Stimulated activated CD4-positive, alpha-beta T cell treated with anti-CD3 and anti-CD28 coated beads, Interleukin-1b, Interleukin-23, amount 100 ng/mL, for 24 hours (primary cell): ENCODE data around the gene SGSH.
"Not testable (repeated sequence)": the region's sequence is repeated elsewhere in the genome, so short reads cannot be mapped to it uniquely, and the experiment has no call there.

Experiments used
- DNase-seq, 4 experiments: peaks; one replicate each; pipeline ENCODE4 v3.0.0-alpha.2; 2020; ENCODE audit warnings: low read depth in 4 of 4, low spot score in 1 of 4

SGSH gene

GRCh38 chr17:80220054-80220735 lies at the start of gene SGSH, which contains the start of gene SLC26A11:
TSS of gene SGSH (minus strand) at chr17:80220333. CDS start at chr17:80220313, 20 bp downstream.
TSS of gene SLC26A11 (plus strand) at chr17:80220427. CDS start at chr17:80221561, 1,134 bp downstream.
- peak; percentile 39 to 67 (median 47) for DNase-seq

- no peak for DNase-seq
Observed at GRCh38 chr17:80269405-80269807, 49.3 kb upstream of the SGSH start.

- no peak for DNase-seq
Observed at GRCh38 chr17:80268427-80268826, 48.3 kb upstream of the SGSH start.

GRCh38 chr17:80267391-80267790 lies 47.3 kb upstream of the SGSH start:
- no peak for DNase-seq

- DNase-seq: peak in 1 of 4 experiments; percentile 62
Observed at GRCh38 chr17:80265205-80266068, 45.3 kb upstream of the SGSH start.

- DNase-seq: no peak
Observed at GRCh38 chr17:80264205-80265075, 44.3 kb upstream of the SGSH start.

- DNase-seq: peak; percentile 57 to 85 (median 76)
Observed at GRCh38 chr17:80263253-80264204, 43.4 kb upstream of the SGSH start.

- no peak for DNase-seq
Observed at GRCh38 chr17:80262775-80263244, 42.7 kb upstream of the SGSH start.

- DNase-seq: no peak
Observed at GRCh38 chr17:80262291-80262690, 42.2 kb upstream of the SGSH start.

GRCh38 chr17:80261895-80262279 lies 41.8 kb upstream of the SGSH start:
- DNase-seq: no peak

- DNase-seq: no peak
Observed at GRCh38 chr17:80261159-80261894, 41.2 kb upstream of the SGSH start.

- DNase-seq: no peak
Observed at GRCh38 chr17:80260791-80261158, 40.6 kb upstream of the SGSH start, which contains the start of gene RNF213. TSS of gene RNF213 (plus strand) at chr17:80260852. CDS start at chr17:80263682, 2,830 bp downstream.

GRCh38 chr17:80260069-80260535 lies 40.0 kb upstream of the SGSH start:
- peak in 3 of 4 experiments; percentile 54 to 71 (median 63) for DNase-seq

- DNase-seq: no peak
Observed at GRCh38 chr17:80259457-80260068, 39.4 kb upstream of the SGSH start.

GRCh38 chr17:80258296-80258695 lies 38.2 kb upstream of the SGSH start:
- DNase-seq: not testable (repeated sequence)

GRCh38 chr17:80257716-80258213 lies 37.6 kb upstream of the SGSH start:
- DNase-seq: no peak

GRCh38 chr17:80256034-80256350 lies 35.9 kb upstream of the SGSH start:
- DNase-seq: no peak

GRCh38 chr17:80254396-80255251 lies 34.5 kb upstream of the SGSH start:
- peak in 1 of 4 experiments; percentile 55 for DNase-seq
